Activated CD8-positive, alpha-beta memory T cell treated with anti-CD3 and anti-CD28 coated beads, Interleukin-2, amount 50 U/mL, for 24 hours (primary cell): Measurements from ENCODE around the gene BIRC5.
"Not testable (repeated sequence)": the region's sequence is repeated elsewhere in the genome, so short reads cannot be mapped to it uniquely, and the experiment has no call there.

Experiments
- DNase-seq: peaks from one replicate; pipeline ENCODE4 v3.0.0-alpha.2; 2020; ENCODE audit errors: extremely low read depth

The BIRC5 gene

DNA sequence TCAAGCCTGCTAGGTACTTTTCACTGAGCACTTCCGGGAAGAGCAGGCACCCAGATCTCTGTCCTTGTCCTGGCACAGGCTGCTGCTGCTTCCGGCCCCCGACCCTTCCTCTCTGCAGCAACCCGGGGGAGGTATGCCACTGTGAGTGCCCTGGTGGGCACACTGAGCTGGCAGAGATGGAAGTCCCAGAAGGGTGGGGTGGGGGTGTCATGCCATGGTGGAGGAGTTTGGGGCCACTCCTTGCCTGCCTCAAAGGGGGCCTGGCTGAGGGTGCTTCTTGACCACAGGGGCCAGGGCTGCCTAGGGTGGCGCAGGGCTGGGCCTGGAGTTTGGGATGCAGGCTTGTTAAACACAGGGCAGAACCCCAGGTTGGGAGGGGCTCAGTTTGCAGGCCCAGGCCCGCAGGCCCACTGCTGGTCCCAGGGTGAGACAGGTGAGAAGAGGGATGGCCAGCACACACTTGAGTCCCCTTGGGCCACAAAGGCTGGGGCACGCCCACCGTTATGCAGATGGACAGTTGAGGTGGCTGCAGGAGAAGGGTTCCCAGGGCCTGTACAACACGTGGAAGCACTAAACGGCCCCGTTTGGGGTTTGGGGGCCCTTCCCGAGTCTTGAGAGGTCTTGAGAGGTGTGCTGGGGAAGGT is 26.1 kb downstream of the BIRC5 start:
- DNase-seq, result no peak

DNA sequence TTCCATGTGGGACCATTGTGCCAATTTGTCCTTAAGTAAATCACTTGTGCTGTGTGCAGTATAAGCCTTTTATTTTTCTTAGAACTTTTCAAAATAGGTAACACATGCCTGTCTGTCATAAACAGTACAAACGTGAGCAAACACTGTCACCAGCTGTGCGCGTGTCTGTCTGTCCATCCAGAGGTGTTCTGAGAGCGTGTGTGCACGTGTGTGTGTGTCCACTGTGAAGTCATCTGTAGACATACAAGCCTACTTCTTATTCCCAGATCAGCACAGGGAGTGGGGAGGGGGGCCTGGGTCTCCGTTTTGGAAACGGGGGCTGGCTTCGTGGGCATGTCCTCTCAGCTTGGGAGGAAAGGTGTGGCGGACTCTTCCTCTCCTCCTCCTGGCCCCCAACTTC is 26.8 kb downstream of the BIRC5 start:
- no peak for DNase-seq

DNA sequence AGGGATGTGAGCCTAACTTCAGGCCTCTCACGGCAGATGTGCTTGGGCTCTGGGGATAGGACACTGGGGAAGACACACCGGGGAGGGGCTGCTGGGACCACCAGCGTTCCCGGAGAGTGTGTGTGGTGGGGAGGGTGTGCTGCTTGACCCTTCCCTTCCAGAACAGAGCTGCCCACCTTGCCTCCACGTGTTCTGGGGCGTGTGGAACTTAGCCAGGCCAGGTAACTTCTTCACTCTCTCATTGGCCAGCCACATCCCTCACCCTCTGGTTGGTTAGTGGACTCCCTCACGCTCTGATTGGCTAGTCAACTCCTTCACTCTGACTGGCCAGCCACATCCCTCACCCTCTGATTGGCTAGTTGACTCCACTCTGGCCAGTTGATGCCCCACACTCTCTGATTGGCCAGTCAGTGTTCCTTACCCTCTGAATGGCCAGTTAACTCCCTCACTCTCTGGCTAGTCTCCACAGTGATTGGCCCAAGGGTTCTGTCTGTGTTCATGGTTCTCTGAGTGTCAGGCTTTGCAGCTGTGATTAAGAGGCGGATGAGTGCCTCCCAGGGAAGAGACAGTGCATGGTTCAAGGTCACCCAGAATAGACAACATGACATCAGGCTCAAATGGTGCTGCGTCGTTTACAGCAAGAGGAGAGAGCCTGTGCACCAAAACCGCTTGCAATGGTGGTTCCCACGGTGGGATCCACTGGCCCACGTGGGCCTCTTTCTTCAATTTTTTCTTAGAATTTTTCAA is 27.4 kb downstream of the BIRC5 start:
- DNase-seq, result no peak

DNA sequence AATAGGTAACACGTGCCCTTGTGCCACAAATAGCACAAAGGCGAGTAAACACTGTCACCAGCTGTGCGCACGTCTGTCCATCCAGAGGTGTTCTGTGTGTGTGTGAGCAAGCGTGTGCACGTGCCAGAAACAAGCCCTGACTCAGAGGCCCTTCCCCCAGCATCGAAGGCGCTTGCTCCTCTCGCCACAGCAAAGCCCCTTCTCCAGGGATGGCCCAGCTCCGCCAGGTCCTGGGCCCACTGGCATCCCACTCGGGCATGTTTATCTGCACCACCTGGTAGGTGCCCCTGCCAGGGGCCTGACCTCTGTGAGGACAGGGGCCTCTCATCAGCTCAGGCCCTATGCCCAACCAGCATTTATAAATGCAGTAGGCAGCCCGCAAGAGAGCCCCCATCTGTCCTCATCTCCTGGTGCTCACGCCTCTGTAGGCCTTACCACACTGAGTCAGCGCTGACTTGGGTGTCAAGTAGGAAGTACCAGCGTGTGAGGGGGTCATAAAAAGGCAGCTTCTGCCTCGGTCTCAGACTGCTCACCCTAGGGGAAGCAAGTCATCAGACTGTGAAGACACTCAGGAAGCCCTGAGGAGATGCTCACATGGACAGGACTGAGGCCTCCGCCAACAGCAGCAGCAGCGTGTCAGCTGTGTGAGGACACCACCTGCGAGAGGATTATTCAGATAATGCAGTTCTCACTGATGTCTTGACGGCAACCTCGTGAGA is 28.1 kb downstream of the BIRC5 start:
- DNase-seq, result no peak

DNA sequence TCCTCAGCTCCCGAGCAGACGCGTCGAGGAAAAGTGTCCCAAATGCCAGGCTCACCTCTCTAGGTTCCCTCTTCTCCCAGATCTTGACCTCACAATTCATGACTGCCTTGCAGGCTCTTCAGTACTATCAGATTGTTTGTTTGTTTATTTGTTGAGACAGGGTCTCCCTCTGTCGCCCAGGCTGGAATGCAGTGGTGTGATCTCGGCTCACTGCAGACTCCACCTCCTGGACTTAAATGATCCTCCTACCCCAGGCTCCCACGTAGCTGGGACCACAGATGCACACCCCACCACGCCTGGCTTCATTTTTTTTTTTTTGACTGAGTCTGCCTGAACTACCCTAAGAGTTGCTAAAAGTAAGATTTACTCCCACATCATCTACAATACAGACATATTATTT is 33.3 kb downstream of the BIRC5 start:
- DNase-seq, result no peak

DNA sequence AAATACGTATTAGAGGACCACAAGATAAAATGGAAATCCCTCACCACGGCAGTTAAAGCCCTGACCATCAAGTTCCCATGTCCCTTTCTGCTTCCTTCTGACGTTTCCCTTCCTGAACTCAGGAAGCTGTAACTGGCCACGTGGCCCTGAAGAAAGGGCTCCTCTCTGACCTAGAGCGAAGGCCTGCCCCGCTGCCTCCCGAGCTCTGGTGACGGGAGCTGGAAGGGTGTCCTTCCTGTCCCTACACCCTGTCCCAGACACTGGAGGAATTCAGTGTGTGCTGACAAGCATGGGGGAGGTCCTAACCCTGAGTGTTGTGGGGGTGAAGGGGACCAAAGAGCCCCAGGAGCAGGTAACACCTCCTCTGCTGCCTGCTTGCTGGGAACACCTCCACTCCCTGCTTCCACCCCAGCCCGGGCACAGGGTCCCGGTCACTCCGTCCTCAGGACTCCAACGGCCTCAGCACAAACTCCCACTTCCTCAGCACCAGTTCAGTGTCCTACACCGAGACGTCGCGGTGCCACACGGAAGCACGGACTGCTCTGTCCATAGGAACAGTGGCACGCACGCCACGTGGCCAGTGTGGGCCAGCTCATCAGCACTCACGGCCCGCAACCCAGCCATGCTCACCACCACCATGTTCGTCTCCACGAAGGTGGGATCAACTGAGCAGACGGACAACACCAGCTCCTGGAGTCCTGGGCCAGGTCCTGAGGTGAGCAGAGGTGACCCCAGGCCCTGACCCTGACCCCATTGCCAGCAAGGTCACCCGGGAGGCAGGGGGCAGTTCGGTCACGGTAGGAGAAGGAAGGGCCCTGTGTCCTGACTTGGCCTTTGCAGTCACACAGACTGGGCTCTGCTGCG is 34.2 kb downstream of the BIRC5 start:
- DNase-seq, result no peak

DNA sequence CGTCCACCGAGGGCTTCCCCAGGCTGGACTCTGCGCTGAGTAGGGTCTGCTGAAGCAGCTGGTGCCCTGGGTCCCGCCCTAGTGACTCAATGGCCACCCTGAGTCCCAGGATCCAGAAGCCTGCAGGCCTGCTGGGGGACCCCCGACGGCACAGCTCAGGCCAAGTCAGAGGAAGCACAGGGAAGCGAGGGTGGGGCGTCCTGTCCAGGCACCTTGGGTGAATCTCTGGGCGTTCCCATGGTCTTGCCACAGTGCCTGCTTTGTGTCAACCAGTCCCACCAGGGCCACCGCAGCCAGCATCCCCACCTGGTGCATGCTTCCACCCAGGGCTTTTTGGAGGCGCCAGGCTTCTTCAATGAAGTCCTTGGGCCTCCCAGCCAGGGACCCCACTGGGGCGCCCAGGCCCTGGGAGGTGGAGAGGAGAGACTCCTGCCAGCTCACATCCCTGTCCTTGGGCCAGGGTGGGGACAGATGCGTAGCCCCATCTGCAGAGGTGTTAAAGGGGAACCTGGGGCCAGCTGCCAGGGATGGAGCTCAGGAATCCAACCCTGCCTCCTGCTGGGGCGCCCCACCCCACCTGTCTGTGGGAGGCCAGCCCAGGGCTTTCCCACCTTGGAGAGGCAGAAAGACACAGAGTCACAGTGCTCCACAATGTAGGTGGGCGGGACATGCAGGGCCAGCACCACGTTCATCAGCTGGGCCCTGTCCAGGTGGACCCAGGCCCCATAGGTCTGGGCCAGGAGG is 35.2 kb downstream of the BIRC5 start:
- DNase-seq, result no peak

DNA sequence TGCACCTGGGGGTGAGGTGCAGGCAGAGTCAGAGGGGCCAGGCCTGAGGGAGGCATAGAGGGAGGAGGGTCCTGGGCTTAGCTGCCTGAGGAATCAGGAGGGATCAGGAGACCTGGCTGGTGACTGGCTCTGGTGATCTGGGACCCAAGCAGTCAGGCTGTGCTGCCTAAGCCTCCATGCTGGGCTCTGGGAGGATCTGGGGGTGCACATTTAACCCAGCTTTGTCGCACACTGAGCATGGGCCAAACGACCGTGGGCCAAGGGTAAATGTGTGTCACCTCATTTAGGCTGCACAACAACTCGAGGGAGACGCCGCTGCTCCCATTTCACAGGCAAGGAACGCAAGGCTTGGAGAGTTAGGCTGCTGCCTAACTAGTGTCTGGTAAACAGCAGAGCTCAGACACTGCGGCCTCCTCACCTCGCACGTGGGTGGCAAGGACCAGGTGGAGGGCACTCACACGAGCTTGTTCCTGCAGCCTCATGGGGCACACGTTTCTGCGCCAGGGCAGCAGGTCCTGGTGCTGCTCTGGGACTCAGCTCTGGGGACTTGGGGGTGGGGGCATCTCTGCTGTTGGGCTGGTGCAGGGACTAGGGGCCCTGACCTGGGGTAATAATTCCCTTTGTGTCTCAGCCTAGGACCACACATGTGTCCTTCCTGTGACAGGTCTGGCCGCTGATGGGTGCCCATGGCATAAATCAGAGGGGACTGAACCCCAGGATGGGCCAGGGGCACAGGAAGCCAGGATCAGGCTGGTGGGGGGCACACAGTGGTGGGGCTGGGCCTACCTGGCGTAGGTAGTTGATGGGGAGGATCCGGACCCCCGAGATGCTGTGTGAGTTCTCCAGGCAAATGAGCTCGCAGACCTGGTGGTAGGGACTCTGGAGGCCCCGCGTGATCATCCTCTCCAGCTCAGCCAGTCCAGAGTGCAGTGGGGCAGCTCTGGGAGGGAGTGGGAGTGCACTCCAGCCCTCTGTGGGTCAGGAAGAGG is 36.1 kb downstream of the BIRC5 start:
- DNase-seq, result no peak

DNA sequence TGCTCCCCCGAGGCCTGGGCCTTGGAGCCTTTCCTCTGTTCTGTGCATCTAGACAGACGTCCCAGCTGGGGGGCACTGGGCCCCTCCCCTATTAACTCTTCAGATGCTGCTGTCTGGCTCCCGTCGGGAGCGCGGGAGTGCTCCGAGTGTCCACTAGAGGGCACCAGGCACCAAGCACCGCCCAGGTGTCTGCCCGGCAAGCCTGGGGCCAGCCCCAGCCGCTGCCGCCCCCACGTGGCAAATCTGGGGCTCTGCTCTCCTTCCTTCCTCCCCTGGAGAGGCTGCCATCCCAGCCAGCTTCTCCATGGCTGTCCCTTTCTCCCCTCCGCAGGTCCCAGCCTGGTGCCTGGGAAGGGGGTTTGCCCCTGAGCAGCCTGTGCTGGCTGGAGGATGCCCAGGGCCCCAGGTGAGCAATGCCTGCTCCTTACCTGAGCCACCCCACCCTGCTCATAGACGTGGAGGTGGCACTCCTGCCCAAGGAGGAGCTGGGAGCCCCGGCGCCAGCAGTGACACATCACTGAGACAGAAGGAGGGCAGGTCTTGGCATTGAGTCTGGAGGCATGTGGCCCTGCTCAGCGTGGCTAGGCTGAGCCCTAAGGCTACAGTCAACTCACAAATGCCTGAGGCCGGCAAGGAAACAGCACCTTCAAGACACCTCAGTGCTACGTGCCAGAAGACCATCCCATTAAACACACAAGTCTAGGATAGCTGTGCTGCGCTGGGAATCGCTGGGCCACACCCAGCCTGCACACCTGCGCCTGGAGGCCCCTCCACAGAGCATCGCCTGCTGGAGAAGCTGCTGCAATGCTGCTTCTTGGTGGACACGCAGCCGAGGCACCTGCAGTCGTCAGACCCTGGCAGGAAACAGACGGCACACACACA is 37.1 kb downstream of the BIRC5 start:
- peak; percentile 60 for DNase-seq

DNA sequence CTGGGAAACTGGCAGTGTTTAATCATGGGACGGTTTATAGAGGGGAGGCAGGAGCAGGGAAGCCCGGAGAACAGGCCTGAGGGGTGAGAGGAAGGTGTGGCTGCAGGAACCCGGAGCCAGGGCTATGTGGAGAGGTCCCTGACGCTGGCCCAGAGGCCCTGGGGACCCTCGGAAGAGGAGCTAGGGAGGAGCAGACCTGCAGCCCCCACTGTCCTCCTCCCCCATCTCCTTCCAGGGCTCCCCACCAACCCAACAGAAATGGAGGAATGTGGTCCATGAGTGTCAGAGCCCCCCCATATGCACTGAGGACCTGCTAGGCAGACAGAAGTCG is 37.7 kb downstream of the BIRC5 start:
- no peak for DNase-seq

DNA sequence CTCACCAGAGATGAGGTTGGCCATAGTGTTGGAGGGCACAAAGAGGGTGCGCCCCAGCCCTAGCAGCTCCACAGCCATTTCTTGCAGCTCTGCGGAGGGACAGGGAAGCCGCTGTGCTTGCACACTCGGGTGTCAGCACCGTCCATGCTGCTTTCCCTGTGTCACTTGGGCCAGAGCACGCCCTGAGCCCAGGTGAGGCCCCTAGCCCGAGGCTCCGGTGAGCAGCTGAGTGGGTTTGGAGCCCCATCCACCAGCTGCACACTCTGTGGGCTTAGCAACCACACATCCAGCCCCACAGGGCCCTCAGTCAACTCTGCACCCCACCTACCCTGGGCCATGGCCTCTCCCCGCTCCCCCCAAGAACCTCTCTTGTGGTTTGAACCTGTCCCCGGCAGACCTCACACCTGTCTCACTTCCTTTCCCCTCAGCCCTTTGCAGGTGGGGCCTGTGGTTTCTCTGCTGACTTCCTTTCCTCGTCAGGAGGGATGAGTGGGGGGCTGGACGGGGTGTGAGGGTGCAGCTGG is 38.1 kb downstream of the BIRC5 start:
- no peak for DNase-seq

DNA sequence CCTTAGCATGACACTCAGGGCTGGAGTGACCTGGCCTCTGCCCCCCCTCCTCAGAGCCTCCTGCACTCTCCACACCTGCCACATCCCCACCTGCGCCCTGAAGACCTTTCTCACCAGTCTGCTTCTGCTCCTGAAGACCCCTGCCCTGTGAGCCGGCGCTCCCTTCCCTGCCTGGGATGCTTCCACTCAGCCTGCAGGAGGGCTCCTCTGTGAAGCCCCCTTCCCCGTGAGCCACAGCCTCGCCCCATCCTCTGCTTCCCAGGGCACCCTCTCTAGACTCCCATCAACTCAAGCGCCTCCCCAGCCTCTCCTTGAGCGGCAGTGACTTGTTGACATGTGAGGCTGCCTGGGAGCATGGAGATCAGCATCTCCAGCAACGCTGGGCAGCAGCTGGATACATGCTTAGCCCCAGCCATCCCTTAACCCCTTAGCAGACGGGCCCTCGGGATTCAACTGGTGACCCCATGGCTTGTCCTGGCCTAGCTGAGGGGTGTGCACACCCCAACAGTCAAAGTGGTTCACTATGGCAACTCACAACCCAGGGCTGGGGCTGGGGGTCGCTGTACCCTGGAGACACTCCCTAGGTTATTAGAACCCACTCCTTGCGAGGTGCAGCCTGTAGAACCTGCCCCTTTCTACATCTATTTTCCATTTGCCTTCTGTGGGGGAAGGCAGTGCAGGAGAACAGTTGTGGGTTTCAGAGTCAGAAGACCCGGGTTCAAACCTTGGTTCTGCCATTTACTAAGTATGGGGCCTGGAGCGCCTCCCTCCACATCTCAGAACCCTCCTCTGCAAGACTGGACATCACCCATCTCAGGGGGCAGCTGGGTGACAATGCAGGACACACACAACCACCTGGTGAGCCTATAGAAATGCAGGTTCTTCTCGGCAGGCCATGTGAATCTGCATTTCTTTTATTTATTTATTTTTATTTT is 38.9 kb downstream of the BIRC5 start:
- DNase-seq, result no peak

DNA sequence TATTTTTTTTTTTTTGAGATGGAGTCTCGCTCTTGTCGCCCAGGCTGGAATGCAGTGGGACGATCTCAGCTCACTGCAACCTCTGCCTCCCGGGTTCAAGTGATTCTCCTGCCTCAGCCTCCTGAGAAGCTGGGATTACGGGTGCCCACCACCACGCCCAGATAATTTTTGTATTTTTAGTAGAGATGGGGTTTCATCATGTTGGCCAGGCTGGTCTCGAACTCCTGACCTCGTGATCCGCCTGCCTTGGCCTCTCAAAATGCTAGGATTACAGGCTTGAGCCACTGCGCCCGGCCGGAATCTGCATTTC is 39.5 kb downstream of the BIRC5 start:
- not testable (repeated sequence) for DNase-seq

DNA sequence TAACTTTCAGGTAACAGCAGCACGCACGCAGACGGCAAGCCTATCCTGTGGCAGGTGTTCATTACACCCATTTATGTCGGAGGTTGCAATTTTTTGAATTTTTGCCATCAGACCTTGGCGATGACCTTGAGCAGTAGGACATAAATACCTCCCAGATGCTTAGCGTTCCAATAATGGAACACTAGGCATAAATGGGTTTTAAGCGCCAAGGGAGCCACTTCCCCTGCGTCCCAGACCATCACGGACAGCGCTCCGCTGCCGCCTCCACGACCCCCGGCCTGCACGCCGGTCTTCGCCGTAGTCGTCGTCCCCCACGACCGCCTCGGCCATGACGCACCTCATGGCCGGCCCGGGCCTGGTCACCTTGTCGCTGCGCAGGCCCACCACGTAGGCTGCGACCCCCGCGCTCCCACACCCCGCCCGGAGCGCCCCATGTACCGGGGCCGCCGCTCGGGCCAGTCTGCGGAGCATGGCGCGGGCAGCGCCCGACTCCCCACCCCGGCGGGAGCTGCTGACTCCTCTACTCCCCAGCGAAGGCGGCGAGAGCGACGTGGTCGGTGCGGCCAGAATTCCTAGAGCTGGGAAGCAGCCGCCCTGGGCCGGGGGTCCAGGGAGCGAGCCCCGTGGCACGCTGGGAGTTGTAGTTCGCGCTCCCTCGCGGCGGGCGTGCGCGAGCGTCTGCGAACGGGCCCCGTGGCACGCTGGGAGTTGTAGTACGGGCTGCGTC is 40.1 kb downstream of the BIRC5 start:
- DNase-seq, result peak; percentile 45

DNA sequence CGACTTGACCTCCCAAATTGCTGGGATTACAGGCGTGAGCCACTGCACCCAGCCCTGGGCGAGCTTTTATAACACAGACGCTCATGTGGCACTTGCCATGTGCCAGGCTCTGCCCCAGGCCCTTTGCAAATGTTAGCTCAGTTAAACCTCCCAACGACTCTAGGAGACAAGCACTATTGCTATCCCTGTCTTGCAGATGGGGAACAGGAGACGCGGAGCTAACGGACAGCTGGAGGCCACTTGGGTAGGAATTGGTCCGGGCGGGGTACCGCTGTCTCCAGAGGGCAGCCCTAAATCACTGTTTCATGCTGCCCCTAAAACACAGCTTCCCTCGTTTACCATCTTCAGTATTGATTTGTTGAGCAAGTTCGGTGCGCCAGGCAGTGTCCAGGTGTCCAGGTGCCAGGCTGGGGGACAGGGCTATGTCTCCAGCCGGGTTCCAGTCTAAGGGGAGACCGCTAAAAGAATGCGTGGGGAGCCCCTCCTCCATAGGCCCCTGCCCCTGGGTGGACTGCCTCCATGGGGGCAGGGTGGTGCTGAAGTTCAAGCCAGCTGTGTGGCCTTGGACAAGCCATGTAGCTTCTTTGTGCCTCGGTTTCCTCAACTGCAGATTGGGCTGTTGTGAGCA is 41.1 kb downstream of the BIRC5 start:
- no peak for DNase-seq

DNA sequence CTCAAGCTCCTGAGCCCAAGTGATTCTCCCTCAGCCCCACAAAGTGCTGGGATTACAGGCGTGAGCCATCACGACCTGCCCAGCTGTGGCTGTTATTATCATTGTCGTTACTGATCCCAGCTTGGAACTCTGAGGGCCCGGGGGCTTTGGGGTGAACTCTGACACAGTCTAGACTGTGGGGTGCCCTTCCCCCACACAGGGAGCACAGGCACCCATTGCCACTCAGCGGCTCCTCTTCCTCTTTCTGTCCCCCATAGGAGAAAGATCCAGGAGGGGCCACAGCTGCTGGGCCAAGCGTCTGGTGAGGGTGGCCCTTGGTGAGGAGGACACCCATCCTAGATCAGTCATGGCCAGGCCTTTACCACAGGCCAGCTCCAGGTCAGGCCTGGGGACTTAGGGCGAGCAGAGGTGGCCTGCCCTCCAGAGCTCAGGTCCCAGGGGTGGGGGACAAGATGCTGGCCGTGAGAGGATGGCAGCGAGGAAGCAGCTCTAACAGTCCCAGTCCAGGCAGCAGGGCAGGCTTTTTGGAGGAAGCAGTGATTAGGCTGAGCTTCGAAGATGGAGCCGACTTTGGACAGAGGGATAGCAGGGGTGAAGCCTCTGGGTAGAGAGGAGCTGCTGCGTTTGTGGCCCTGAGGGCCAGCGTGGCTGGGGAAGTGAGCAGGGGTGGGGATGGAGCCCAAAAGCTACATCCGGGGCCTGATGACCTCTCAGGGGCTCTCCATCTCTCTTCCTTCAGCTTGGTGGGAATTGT is 42.1 kb downstream of the BIRC5 start:
- DNase-seq, result no peak
